ENCODE results near the gene CDH20. TPM values are rescaled to one million over a fixed set of nuclear protein-coding genes. Genes with fewer than 3 reads are reported as not detected.

The CDH20 gene
- total RNA-seq, 2 experiments from 2014 or later, result not detected

DNA sequence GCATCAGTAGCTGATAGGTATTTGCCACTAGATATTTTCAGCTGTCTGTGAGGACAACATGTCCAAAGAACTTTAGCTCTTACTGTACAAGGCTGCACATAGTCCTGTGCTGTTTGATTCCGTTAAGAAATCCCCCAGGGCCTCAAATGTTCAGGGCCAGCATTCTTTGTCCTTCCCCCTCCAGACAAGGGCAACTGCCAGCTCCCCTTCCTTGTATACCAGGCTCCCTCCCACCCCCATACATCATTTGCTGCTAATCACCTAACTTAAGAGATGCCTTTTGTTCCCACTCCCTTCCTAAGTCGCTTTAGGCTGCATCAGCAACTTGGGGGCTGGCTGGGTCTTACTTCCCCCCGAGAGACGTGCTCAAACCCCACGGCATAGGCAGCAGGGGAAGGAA lies 138.7 kb downstream of the CDH20 start:
- no peak for DNase-seq (ENCODE audit: low spot score)
- BruUV-seq (replicated peaks), result no TSS peak
- intact Hi-C loops (cut with micrococcal nuclease; ENCODE audit: unreplicated experiment), result no loop called here
- ChIA-PET CTCF (ENCODE audit: unreplicated experiment) (no interaction called here), POLR2A (no interaction called here)
- no peak for TF ChIP-seq EZH2phosphoT487 (IDR thresholded peaks at IDR 0.05; ENCODE audit: borderline replicate concordance, low read depth, low read length)
- TF ChIP-seq, protein P1, sequence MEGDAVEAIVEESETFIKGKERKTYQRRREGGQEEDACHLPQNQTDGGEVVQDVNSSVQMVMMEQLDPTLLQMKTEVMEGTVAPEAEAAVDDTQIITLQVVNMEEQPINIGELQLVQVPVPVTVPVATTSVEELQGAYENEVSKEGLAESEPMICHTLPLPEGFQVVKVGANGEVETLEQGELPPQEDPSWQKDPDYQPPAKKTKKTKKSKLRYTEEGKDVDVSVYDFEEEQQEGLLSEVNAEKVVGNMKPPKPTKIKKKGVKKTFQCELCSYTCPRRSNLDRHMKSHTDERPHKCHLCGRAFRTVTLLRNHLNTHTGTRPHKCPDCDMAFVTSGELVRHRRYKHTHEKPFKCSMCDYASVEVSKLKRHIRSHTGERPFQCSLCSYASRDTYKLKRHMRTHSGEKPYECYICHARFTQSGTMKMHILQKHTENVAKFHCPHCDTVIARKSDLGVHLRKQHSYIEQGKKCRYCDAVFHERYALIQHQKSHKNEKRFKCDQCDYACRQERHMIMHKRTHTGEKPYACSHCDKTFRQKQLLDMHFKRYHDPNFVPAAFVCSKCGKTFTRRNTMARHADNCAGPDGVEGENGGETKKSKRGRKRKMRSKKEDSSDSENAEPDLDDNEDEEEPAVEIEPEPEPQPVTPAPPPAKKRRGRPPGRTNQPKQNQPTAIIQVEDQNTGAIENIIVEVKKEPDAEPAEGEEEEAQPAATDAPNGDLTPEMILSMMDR (conservative IDR thresholded peaks at IDR 0.05; ENCODE audit: low read length), result no peak
- Histone ChIP-seq H4K20me1 (ENCODE audit: insufficient read depth, low read length) (no peaks in the 10 kb centered on the region), H3K36me3 (ENCODE audit: insufficient read depth, low read length) (no peaks in the 10 kb centered on the region), H3K27ac (ENCODE audit: low read depth, low read length, poor library complexity, severe bottlenecking) (no peak overlapping the region), H3K4me1 (ENCODE audit: insufficient read depth, low read length, poor library complexity, severe bottlenecking) (no peaks in the 10 kb centered on the region), H3K4me3 (ENCODE audit: low read depth, low read length, poor library complexity, severe bottlenecking) (no peak overlapping the region), H3K4me2 (ENCODE audit: low read length) (no peak overlapping the region), H3K79me2 (ENCODE audit: insufficient read depth, low read depth, low read length) (no peaks in the 10 kb centered on the region), H3K9me2 (ENCODE audit: insufficient read depth, low read length) (no peaks in the 10 kb centered on the region), H2AFZ (ENCODE audit: low read length) (no peak overlapping the region), H3K9me3 (ENCODE audit: low read length) (no peaks in the 10 kb centered on the region)

DNA sequence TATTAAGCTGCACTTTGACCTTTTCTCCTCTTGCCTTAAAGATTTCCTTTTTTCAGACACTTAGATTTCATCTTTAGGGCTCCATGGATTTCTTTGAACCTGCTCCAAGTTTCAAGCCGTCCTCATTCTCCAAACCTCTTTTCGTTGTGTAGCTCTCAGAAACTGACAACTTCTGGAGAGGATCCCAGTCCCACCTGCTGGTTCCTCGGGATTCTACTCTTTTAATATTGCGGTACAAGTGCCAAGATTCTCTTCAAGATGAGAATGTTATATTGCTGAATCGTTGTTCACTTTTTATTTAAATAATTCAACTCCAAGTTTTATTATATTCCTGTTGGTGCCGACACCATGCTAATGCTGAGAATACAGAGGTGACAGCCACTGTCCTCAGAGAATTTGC lies 141.1 kb downstream of the CDH20 start:
- no peaks in the 10 kb centered on the region for H3K9me2 ChIP-seq (ENCODE audit: insufficient read depth, low read length)
- H3K79me2 ChIP-seq (ENCODE audit: insufficient read depth, low read depth, low read length), result no peaks in the 10 kb centered on the region
- no peak for DNase-seq (ENCODE audit: low spot score)
- no peak overlapping the region for H3K4me3 ChIP-seq (ENCODE audit: low read depth, low read length, poor library complexity, severe bottlenecking)
- ChIA-PET CTCF (ENCODE audit: unreplicated experiment) (no interaction called here), POLR2A (interaction anchor here (0.6 kb wide), 1 partner anchor 854 kb away, joined by 5 read pairs; no protein-coding TSS in a partner anchor)
- no peaks in the 10 kb centered on the region for H3K36me3 ChIP-seq (ENCODE audit: insufficient read depth, low read length)
- H2AFZ ChIP-seq (ENCODE audit: low read length), result no peak overlapping the region
- no peaks in the 10 kb centered on the region for H4K20me1 ChIP-seq (ENCODE audit: insufficient read depth, low read length)
- no peak overlapping the region for H3K4me2 ChIP-seq (ENCODE audit: low read length)
- H3K27ac ChIP-seq (ENCODE audit: low read depth, low read length, poor library complexity, severe bottlenecking), result no peak overlapping the region
- no peaks in the 10 kb centered on the region for H3K9me3 ChIP-seq (ENCODE audit: low read length)
- intact Hi-C loops (cut with micrococcal nuclease; ENCODE audit: unreplicated experiment), result no loop called here
- TF ChIP-seq, protein P1 (conservative IDR thresholded peaks at IDR 0.05; ENCODE audit: low read length), result no peak
- TF ChIP-seq EZH2phosphoT487 (IDR thresholded peaks at IDR 0.05; ENCODE audit: borderline replicate concordance, low read depth, low read length), result no peak
- no TSS peak for BruUV-seq (replicated peaks)
- H3K4me1 ChIP-seq (ENCODE audit: insufficient read depth, low read length, poor library complexity, severe bottlenecking), result no peaks in the 10 kb centered on the region

DNA sequence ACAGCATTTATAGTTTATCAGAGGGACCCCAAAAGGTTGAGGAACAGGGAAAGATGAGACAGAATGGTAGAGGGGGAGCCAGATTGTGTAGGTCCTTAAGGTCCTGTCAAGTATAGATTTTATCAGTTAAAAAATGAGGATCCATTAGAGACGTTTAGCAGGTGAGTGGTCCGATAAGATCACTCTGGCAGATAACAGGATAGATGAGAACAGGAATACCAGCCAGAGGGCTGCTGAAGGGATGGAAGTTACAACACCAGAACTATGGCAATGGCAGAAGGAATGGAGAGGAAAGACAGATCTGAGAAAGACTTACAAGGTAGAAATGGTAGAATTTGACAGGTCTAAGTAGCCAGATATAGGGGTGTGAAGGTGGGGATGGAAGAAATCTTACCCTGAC lies 141.7 kb downstream of the CDH20 start:
- no TSS peak for BruUV-seq (replicated peaks)
- no peak for DNase-seq (ENCODE audit: low spot score)
- Histone ChIP-seq H3K9me3 (ENCODE audit: low read length) (no peaks in the 10 kb centered on the region), H2AFZ (ENCODE audit: low read length) (no peak overlapping the region), H3K79me2 (ENCODE audit: insufficient read depth, low read depth, low read length) (no peaks in the 10 kb centered on the region), H3K27ac (ENCODE audit: low read depth, low read length, poor library complexity, severe bottlenecking) (no peak overlapping the region), H3K9me2 (ENCODE audit: insufficient read depth, low read length) (no peaks in the 10 kb centered on the region), H3K4me3 (ENCODE audit: low read depth, low read length, poor library complexity, severe bottlenecking) (no peak overlapping the region), H3K4me1 (ENCODE audit: insufficient read depth, low read length, poor library complexity, severe bottlenecking) (no peaks in the 10 kb centered on the region), H4K20me1 (ENCODE audit: insufficient read depth, low read length) (no peaks in the 10 kb centered on the region), H3K4me2 (ENCODE audit: low read length) (no peak overlapping the region), H3K36me3 (ENCODE audit: insufficient read depth, low read length) (no peaks in the 10 kb centered on the region)
- ChIA-PET CTCF (ENCODE audit: unreplicated experiment) (no interaction called here), POLR2A (no interaction called here)
- intact Hi-C loops (cut with micrococcal nuclease; ENCODE audit: unreplicated experiment), result no loop called here
- TF ChIP-seq, protein P1 (conservative IDR thresholded peaks at IDR 0.05; ENCODE audit: low read length), result no peak
- TF ChIP-seq EZH2phosphoT487 (IDR thresholded peaks at IDR 0.05; ENCODE audit: borderline replicate concordance, low read depth, low read length), result no peak
